GM11168 (cell line): ENCODE measurements around the gene SAV1.
"Not testable (repeated sequence)": the region's sequence is repeated elsewhere in the genome, so short reads cannot be mapped to it uniquely, and the experiment has no call there.

Experiments
- in situ Hi-C: fragments of 300-500 bp; cut with MboI; formaldehyde crosslinking; loops from one replicate; pipeline ENCODE4 v1.12.0; 2022; ENCODE audit warnings: low sequenced_read_pairs; ENCODE audit not compliant: unreplicated experiment

The SAV1 gene

GRCh38 chr14:50666772-50667683 is 1.1 kb downstream of the SAV1 start:
- in situ Hi-C loops, result no loop called here

GRCh38 chr14:50665300-50665699 is 2.8 kb downstream of the SAV1 start:
- in situ Hi-C loops, result not testable (repeated sequence)

GRCh38 chr14:50664579-50664978 is 3.5 kb downstream of the SAV1 start:
- in situ Hi-C loops, result not testable (repeated sequence)

- in situ Hi-C loops, result no loop called here
These were observed 8.7 kb downstream of the SAV1 start for GRCh38 chr14:50659327-50659974.

- in situ Hi-C loops, result no loop called here
These were observed 9.9 kb downstream of the SAV1 start for GRCh38 chr14:50658203-50658602.

- in situ Hi-C loops, result no loop called here
These were observed 10.4 kb downstream of the SAV1 start for GRCh38 chr14:50657753-50658152.

GRCh38 chr14:50656776-50657175 is 11.3 kb downstream of the SAV1 start:
- in situ Hi-C loops, result no loop called here

- in situ Hi-C loops, result no loop called here
These were observed 18.4 kb downstream of the SAV1 start for GRCh38 chr14:50649691-50650090.

- in situ Hi-C loops, result no loop called here
These were observed 20.4 kb downstream of the SAV1 start for GRCh38 chr14:50647753-50648152.

- in situ Hi-C loops, result no loop called here
These were observed 20.8 kb downstream of the SAV1 start for GRCh38 chr14:50647282-50647681.

- in situ Hi-C loops, result no loop called here
These were observed 33.0 kb downstream of the SAV1 start for GRCh38 chr14:50635141-50635540.

GRCh38 chr14:50633954-50634353 is 34.2 kb downstream of the SAV1 start:
- in situ Hi-C loops, result no loop called here

- in situ Hi-C loops, result no loop called here
These were observed 36.7 kb downstream of the SAV1 start for GRCh38 chr14:50631408-50631821.

- in situ Hi-C loops, result loop anchor here (10.0 kb wide), 1 partner anchor 90 kb away; no protein-coding TSS in a partner anchor
These were observed 43.2 kb downstream of the SAV1 start for GRCh38 chr14:50624947-50625346.

GRCh38 chr14:50624447-50624846 is 43.7 kb downstream of the SAV1 start:
- in situ Hi-C loops, result loop anchor here (10.0 kb wide), 1 partner anchor 90 kb away; no protein-coding TSS in a partner anchor

- in situ Hi-C loops, result loop anchor here (10.0 kb wide), 1 partner anchor 92 kb away; no protein-coding TSS in a partner anchor
These were observed 45.1 kb downstream of the SAV1 start for GRCh38 chr14:50622978-50623377.

GRCh38 chr14:50620341-50620740 is 47.8 kb downstream of the SAV1 start:
- in situ Hi-C loops, result loop anchor here (10.0 kb wide), 1 partner anchor 94 kb away; no protein-coding TSS in a partner anchor

- in situ Hi-C loops, result loop anchor here (10.0 kb wide), 1 partner anchor 95 kb away; no protein-coding TSS in a partner anchor
These were observed 48.5 kb downstream of the SAV1 start for GRCh38 chr14:50619569-50620141.

GRCh38 chr14:50616275-50616674 is 51.8 kb downstream of the SAV1 start:
- in situ Hi-C loops, result no loop called here

GRCh38 chr14:50615552-50615951 is 52.6 kb downstream of the SAV1 start:
- in situ Hi-C loops, result no loop called here

GRCh38 chr14:50615056-50615455 is 53.0 kb downstream of the SAV1 start:
- in situ Hi-C loops, result no loop called here
